Astrocyte of the cerebellum (primary cell): Measurements from ENCODE around the gene BACH2.
"Not testable (repeated sequence)": the region's sequence is repeated elsewhere in the genome, so short reads cannot be mapped to it uniquely, and the experiment has no call there.

ENCODE experiments used
- DNase-seq: peaks from one replicate; pipeline ENCODE4 v3.0.0-alpha.2; 2011; ENCODE audit warnings: low read depth
- H3K4me3 ChIP-seq: 2 replicates; pipeline ENCODE4 v1.5.1; 2011; ENCODE audit warnings: mild to moderate bottlenecking, low read depth, low read length, moderate library complexity
- in situ Hi-C: cut with HindIII; loops from 2 replicates; pipeline ENCODE4 v1.10.0; 2017; ENCODE audit warnings: low sequenced_read_pairs
- TF ChIP-seq, protein P1 (sequence below): IDR thresholded peaks from 2 replicates; pipeline ENCODE4 v1.5.1; 2012; ENCODE audit warnings: low read length, low read depth, moderate library complexity, mild to moderate bottlenecking; ENCODE audit errors: missing control alignments

Gene BACH2

DNA sequence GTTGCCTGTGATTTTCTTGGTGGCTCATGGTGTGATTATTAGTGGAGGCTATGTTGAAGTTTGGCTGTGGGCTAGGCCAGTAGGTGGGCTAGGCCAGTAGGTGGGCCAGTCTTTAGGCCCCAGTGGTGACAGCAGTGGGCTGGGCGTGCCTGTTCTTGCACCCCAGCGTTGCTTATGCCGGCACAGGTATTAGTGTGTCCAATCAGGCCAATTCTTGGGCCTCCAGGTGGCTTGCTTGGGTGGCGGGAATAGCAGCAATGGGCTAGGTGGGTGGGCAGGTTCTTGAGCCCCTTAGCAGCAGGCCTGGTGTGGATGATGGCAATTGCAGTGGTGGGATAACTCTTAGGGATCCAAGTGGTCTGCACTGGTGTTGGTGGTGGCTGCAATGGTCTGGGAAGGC, 379.4 kb downstream of the BACH2 start:
- in situ Hi-C loops: no loop called here
- H3K4me3 ChIP-seq: no peak overlapping the region
- no peak for DNase-seq
- TF ChIP-seq, protein P1, sequence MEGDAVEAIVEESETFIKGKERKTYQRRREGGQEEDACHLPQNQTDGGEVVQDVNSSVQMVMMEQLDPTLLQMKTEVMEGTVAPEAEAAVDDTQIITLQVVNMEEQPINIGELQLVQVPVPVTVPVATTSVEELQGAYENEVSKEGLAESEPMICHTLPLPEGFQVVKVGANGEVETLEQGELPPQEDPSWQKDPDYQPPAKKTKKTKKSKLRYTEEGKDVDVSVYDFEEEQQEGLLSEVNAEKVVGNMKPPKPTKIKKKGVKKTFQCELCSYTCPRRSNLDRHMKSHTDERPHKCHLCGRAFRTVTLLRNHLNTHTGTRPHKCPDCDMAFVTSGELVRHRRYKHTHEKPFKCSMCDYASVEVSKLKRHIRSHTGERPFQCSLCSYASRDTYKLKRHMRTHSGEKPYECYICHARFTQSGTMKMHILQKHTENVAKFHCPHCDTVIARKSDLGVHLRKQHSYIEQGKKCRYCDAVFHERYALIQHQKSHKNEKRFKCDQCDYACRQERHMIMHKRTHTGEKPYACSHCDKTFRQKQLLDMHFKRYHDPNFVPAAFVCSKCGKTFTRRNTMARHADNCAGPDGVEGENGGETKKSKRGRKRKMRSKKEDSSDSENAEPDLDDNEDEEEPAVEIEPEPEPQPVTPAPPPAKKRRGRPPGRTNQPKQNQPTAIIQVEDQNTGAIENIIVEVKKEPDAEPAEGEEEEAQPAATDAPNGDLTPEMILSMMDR: no peak

DNA sequence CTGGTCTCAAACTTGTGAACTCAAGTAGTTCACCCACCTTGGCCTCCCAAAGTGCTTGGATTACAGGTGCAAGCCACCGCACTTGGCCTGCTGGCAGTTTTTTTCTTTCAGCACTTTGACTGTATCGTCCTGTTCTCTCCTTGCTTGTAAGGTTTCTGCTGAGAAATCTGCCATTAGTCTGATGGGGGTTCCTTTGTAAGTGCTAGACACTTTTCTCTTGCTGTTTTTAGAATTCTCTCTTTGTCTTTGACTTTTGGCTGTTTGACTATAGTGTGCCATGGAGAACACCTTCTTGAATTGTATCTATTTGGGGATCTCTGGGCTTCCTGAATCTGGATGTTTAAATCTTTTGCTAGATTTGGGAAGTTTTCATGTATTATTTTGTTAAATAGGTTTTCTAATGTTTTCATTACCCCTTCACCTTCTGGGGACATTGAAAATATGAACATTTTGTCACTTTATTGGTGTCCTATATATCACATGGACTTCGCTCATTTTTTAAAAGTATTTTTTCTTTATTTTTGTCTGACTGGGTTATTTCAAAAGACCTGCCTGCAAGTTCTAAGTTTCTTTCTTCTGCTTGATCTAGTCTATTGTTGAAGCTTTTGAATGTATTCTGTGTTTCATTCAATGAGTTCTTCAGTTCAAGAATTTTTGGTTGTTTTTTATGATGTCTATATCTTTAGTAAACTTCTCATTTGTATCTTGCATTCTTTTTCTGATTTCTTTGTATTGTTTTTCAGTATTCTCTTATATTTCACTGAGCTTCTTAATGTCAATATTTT, 380.3 kb downstream of the BACH2 start:
- DNase-seq: no peak
- in situ Hi-C loops: no loop called here
- TF ChIP-seq, protein P1: no peak
- no peak overlapping the region for H3K4me3 ChIP-seq

- no peak for DNase-seq
- TF ChIP-seq, protein P1: no peak
- H3K4me3 ChIP-seq: no peak overlapping the region
- in situ Hi-C loops: no loop called here
Measured at GRCh38 chr6:89910902-89911240, 385.8 kb downstream of the BACH2 start.

- H3K4me3 ChIP-seq, DNase-seq, in situ Hi-C loops: not testable (repeated sequence)
Measured at GRCh38 chr6:89910001-89910901, 386.4 kb downstream of the BACH2 start.

DNA sequence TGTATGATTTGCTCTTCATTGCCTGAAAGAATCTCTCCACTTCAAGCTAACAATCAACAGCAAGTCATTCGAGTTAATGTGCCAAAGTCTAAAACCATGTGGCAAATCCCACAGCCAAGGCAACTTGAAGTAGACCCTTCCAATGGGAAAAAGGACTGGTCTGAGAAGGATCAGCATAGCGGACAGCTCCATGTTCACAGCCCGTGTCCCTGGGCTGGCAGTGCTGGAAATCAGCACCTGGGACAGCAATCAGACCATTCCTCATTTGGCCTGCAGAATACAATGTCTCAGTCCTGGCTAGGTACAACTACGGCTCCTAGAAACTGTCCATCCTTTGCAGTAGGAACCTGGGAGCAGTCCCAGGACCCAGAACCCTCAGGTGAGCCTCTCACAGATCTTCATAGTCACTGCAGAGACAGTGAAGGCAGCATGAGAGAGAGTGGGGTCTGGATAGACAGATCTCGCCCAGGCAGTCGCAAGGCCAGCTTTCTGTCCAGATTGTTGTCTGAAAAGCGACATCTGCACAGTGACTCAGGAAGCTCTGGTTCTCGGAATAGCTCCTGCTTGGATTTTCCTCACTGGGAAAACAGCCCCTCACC, 401.3 kb downstream of the BACH2 start:
- peak; percentile 55 for DNase-seq

GRCh38 chr6:89894169-89894568, 402.5 kb downstream of the BACH2 start, which contains the start of gene GJA10:
Gene GJA10 (plus strand): TSS chr6:89894469. CDS start chr6:89894469, 0 bp downstream.
- TF ChIP-seq, protein P1: no peak
- in situ Hi-C loops: no loop called here
- DNase-seq: no peak
- H3K4me3 ChIP-seq: no peak within 1 kb of the TSS

More for the DNA sequence above, 401.3 kb downstream of the BACH2 start:
- in situ Hi-C loops: no loop called here
- no peak overlapping the region for H3K4me3 ChIP-seq
- TF ChIP-seq, protein P1: no peak

DNA sequence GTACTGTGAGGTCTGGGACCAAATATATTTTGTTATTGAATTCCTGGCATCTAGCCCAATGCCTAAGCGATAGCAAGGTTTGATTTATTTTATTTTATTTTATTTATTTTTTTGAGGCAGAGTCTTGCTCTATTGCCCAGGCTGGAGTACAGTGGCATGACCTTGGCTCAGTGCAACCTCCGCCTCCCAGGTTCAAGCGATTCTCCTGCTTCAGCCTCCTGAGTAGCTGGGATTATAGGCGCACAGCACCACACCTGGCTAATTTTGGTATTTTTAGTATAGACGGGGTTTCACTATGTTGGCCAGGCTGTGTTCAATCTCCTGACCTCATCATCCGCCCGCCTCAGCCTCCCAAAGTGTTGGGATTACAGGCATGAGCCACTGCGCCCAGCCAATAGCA, 404.1 kb downstream of the BACH2 start:
- H3K4me3 ChIP-seq, DNase-seq, in situ Hi-C loops: not testable (repeated sequence)

GRCh38 chr6:89890845-89891528, 405.7 kb downstream of the BACH2 start:
- DNase-seq, in situ Hi-C loops, H3K4me3 ChIP-seq: not testable (repeated sequence)
